CD4-positive, alpha-beta memory T cell (primary cell): ENCODE measurements around the gene FCRL4. TPM values are rescaled to one million over a fixed set of nuclear protein-coding genes. Genes with fewer than 3 reads are reported as not detected.

Experiments
- CTCF ChIA-PET: fragments of 350-600 bp; sonication (Branson Sonifier 250); formaldehyde crosslinking; loops from one replicate; lab custom pipeline; 2021; ENCODE audit warnings: inconsistent platforms; ENCODE audit not compliant: partially characterized antibody; lab: Charles Lee
- POLR2A ChIA-PET: fragments of 350-600 bp; sonication (Branson Sonifier 250); formaldehyde crosslinking; loops from one replicate; lab custom pipeline; 2021; ENCODE audit not compliant: partially characterized antibody; lab: Charles Lee
- DNase-seq, 5 donors: peaks; one replicate each; pipeline versions ENCODE4 v3.0.0 to v3.0.0-alpha.2; 2020 to 2022; ENCODE audit warnings: mixed read lengths in 1 of 5
- H3K27ac ChIP-seq: one replicate; pipeline ENCODE4 v1.7.0; 2013; ENCODE audit warnings: low read depth, low read length
- H3K27me3 ChIP-seq: 2 replicates; pipeline ENCODE4 v1.7.0; 2013; ENCODE audit warnings: mild to moderate bottlenecking, low read length, moderate library complexity; ENCODE audit not compliant: insufficient read depth
- H3K36me3 ChIP-seq: 2 replicates; pipeline ENCODE4 v1.7.0; 2013; ENCODE audit warnings: mild to moderate bottlenecking, low read length, moderate library complexity; ENCODE audit not compliant: insufficient read depth
- H3K4me1 ChIP-seq: 2 replicates; pipeline ENCODE4 v1.7.0; 2013; ENCODE audit warnings: mild to moderate bottlenecking, low read length, moderate library complexity; ENCODE audit not compliant: insufficient read depth
- H3K4me3 ChIP-seq, 2 donors: one replicate each; pipeline ENCODE4 v1.7.0; 2013; ENCODE audit warnings: low read length in 2 of 2, mild to moderate bottlenecking in 1 of 2
- H3K9me3 ChIP-seq, 2 donors: one replicate each; pipeline ENCODE4 v1.7.0; 2013; ENCODE audit warnings: low read length in 2 of 2, control low read depth in 1 of 2; ENCODE audit not compliant: control insufficient read depth in 1 of 2
- H3K27ac Mint-ChIP-seq, 7 donors: one replicate each; pipeline ENCODE4 v1.8.0; 2020 to 2021; ENCODE audit warnings: mixed read lengths in 7 of 7, mild to moderate bottlenecking in 6 of 7, inconsistent platforms in 3 of 7, moderate library complexity in 3 of 7
- H3K27me3 Mint-ChIP-seq, 2 donors: one replicate each; pipeline ENCODE4 v1.8.0; 2020 to 2021; ENCODE audit warnings: mixed read lengths in 2 of 2
- H3K36me3 Mint-ChIP-seq, 2 donors: one replicate each; pipeline ENCODE4 v1.8.0; 2020 to 2021; ENCODE audit warnings: mixed read lengths in 2 of 2, inconsistent platforms in 1 of 2, mild to moderate bottlenecking in 1 of 2
- H3K4me1 Mint-ChIP-seq, 4 donors: one replicate each; pipeline ENCODE4 v1.8.0; 2020 to 2021; ENCODE audit warnings: mixed read lengths in 4 of 4, mild to moderate bottlenecking in 1 of 4
- H3K4me3 Mint-ChIP-seq, 8 donors: one replicate each; pipeline ENCODE4 v1.8.0; 2020 to 2021; ENCODE audit warnings: mixed read lengths in 8 of 8, mild to moderate bottlenecking in 7 of 8, moderate library complexity in 6 of 8, inconsistent platforms in 3 of 8
- H3K9me3 Mint-ChIP-seq, 8 donors: one replicate each; pipeline ENCODE4 v1.8.0; 2020 to 2021; ENCODE audit warnings: mixed read lengths in 8 of 8, mild to moderate bottlenecking in 5 of 8, inconsistent platforms in 3 of 8, moderate library complexity in 1 of 8
- intact Hi-C: fragments of 100-400 bp; cut with micrococcal nuclease; formaldehyde crosslinking; loops from one replicate; pipeline ENCODE4 v1.15.1; 2023
- polyA plus RNA-seq, 2 donors: library from polyadenylated mRNA; unstranded; fragments of 300-500 nt; fragmentation: Illumina TruSeq; gene quantifications; one replicate each; pipeline ENCODE4 v1.2.3, GENCODE V29; 2021
- total RNA-seq, 2 experiments: library from RNA; stranded (reverse); gene quantifications; one replicate each; pipeline ENCODE4 v1.2.3, GENCODE V29; 2021

Gene FCRL4
- total and polyA plus RNA-seq, 4 experiments from 2014 or later = not detected

DNA sequence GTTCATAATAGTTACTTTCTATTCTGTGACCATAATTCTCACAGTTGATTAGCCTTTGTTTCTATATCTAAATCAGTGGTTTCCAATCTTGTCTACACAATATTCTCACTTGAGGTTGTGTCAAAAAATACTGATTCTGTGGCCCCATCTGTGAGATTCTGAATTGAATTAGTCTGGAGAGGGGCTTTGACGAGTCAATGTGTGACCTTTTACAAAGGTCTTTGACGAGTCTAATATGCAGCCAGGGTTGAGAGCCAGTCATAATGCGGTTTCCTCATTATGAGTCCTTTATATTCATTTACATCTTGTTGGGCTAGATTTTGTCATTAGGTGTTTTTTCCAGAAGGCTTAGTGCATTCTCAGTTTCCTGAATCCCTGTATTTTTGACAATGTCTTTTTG lies 65.3 kb downstream of the FCRL4 start:
- Histone ChIP-seq H3K4me1 (no peaks in the 10 kb centered on the region), H3K27me3 (no peaks in the 10 kb centered on the region), H3K36me3 (no peaks in the 10 kb centered on the region), H3K27ac (no peak overlapping the region), H3K9me3 (no peaks in the 10 kb centered on the region), H3K4me3 (no peak overlapping the region)
- Mint-ChIP-seq H3K9me3 (peaks cover 0 to 7% (median 0%) of the 10 kb centered on the region in 8 donors), H3K4me1 (peaks cover 0 to 3% (median 0%) of the 10 kb centered on the region in 4 donors), H3K27ac (no peak overlapping the region), H3K27me3 (peaks cover 7 to 11% of the 10 kb centered on the region in 2 donors), H3K36me3 (no peaks in the 10 kb centered on the region), H3K4me3 (no peak overlapping the region)
- ChIA-PET CTCF (no interaction called here), POLR2A (no interaction called here)
- no peak for DNase-seq
- intact Hi-C loops = no loop called here

DNA sequence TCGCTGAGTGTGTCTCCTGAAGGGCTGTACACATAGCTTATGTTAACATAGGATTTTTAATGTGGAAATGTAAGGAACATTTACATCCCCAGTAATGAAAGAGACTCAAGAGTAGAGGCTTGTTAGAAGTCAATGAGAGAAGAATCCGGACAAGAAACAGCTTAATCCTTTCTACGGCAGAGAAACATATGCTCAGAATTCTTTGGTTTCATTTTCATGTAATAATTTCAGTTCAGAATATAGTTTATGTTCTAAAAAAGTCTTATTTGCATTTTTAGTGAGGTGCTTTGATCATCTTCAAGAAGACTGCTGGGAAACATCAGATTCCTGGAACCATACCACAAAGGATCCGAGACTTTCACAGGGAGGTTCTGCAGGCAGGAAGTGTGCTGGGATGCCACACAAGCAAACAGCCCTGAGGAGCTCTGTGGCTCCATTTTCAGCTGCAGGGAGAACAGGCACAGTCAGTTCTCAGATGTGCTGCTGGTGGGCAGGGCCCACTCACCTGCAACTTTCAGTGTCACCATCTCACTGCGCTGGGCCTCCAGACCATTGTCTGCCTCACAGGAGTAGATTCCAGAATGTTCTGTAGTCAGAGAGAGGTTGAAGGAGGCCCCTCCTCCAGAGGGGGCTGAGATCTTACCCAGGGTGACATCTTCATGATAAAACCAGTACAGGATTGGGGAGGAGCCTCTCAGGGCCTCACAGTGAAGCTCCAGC lies 74.0 kb downstream of the FCRL4 start:
- POLR2A ChIA-PET = no interaction called here
- Mint-ChIP-seq H3K4me3 (peak overlapping the region in 6 of 8 donors; percentile 36 to 64 (median 50)), H3K27me3 (peaks cover 7 to 10% of the 10 kb centered on the region in 2 donors), H3K27ac (no peak overlapping the region), H3K9me3 (peaks cover 0 to 2% (median 0%) of the 10 kb centered on the region in 8 donors), H3K36me3 (no peaks in the 10 kb centered on the region), H3K4me1 (peaks cover 3 to 9% (median 6%) of the 10 kb centered on the region in 4 donors)
- no peak for DNase-seq
- no peaks in the 10 kb centered on the region for H3K9me3 ChIP-seq
- no peaks in the 10 kb centered on the region for H3K4me1 ChIP-seq
- H3K4me3 ChIP-seq = no peak overlapping the region
- no peak overlapping the region for H3K27ac ChIP-seq
- no peaks in the 10 kb centered on the region for H3K27me3 ChIP-seq
- intact Hi-C loops = no loop called here
- no peaks in the 10 kb centered on the region for H3K36me3 ChIP-seq
- CTCF ChIA-PET = no interaction called here

Other genes with a start within 250 kb of the FCRL4 start
- not detected for gene FCRL5, start 45.6 kb downstream of the FCRL4 start, total RNA-seq
- gene FCRL5, start 45.6 kb downstream of the FCRL4 start, polyA plus RNA-seq = under 1 TPM in 1 of 2 donors, not detected in 1; 0.28 TPM
- gene FCRL3, start 102.7 kb upstream of the FCRL4 start, total RNA-seq = 1 to 10 TPM; 4.5 to 6.1 TPM
- 1 to 10 TPM in 1 of 2 donors, under 1 TPM in 1; 0.56 to 2.6 TPM for gene FCRL3, start 102.7 kb upstream of the FCRL4 start, polyA plus RNA-seq
- gene FCRL2, start 179.0 kb upstream of the FCRL4 start, total RNA-seq = not detected
- under 1 TPM in 1 of 2 donors, not detected in 1; 0.40 TPM for gene FCRL2, start 179.0 kb upstream of the FCRL4 start, polyA plus RNA-seq
- gene FCRL1, start 222.0 kb upstream of the FCRL4 start, total RNA-seq = not detected
- under 1 TPM; 0.23 to 0.75 TPM for gene FCRL1, start 222.0 kb upstream of the FCRL4 start, polyA plus RNA-seq
- not detected for gene CD5L, start 243.7 kb upstream of the FCRL4 start, total RNA-seq
- gene CD5L, start 243.7 kb upstream of the FCRL4 start, polyA plus RNA-seq = not detected